ENCODE results near the gene AHCY.
"Not testable (repeated sequence)": the region's sequence is repeated elsewhere in the genome, so short reads cannot be mapped to it uniquely, and the experiment has no call there.

The AHCY gene

GRCh38 chr20:34254979-34255378 is 48.2 kb downstream of the AHCY start:
- no peak for DNase-seq (ENCODE audit: low spot score)

DNA sequence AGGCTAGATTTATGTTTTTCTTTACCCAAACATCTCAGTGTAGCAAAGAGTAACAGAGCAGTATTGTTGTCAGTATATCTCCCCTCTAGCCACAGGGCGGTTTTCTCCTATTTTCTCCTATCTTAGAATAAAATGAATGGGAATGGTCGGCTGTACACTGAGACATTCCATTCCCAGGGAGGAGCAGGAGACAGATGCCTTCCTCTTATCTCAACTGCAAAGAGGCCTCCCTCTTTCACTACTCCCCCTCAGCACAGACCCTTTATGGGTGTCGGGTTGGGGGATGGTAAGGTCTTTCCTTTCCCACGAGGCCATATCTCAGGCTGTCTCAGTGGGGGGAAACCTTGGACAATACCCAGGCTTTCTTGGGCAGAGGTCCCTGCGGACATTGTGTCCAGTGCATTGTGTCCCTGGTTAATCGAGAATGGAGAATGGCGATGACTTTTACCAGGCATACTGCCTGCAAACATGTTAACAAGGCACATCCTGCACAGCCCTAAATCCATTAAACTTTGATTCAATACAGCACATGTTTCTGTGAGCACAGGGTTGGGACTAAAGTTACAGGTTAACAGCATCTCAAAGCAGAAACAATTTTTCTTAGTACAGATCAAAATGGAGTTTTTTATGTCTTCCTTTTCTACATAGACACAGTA is 50.6 kb downstream of the AHCY start:
- not testable (repeated sequence) for DNase-seq (ENCODE audit: low spot score)

GRCh38 chr20:34251619-34252018 is 51.5 kb downstream of the AHCY start:
- no peak for DNase-seq (ENCODE audit: low spot score)

DNA sequence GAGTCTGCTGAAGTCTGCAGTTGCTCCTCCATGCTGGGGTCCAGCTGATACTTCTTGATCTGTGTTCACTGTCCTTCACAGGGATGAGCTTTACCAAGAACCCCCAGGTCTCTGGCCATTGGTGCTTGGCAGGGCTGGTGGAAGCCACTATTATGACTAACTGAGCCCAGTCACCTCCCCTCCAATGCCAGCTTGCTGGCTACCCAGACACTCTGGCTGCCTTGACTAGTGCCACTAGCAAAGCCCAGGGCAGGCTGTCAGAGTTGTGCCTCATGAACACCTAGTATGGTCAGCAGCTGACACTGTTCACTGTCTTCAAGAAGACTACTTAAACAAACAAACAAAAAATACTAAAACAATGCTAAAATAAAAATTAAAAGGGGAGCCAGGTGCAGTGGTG is 53.1 kb downstream of the AHCY start:
- DNase-seq (ENCODE audit: low spot score): no peak

- no peak for DNase-seq (ENCODE audit: low spot score)
These were observed 53.9 kb downstream of the AHCY start for GRCh38 chr20:34249291-34249690.

- DNase-seq (ENCODE audit: low spot score): no peak
These were observed 57.0 kb downstream of the AHCY start for GRCh38 chr20:34246126-34246626.

DNA sequence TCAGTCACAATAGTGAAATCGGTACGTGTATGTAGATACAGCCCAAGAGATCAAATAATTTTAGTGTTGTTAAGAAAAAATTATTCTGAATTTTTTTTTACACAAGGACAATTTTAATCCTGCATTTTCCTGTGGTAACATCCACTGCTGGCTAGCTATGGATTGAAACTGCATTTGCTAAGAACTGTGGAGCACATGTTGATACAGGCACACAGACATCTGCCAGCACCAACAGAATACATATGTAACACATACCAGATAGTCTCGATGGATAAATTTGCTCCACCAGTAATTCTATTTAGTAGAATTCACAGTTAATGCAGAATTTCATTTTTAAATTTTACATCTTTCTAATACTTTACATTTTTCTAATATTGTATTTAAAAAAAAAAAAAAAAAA is 59.8 kb downstream of the AHCY start:
- no peak for DNase-seq (ENCODE audit: low spot score)

GRCh38 chr20:34242879-34243278 is 60.3 kb downstream of the AHCY start:
- no peak for DNase-seq (ENCODE audit: low spot score)

GRCh38 chr20:34242015-34242414 is 61.1 kb downstream of the AHCY start:
- DNase-seq (ENCODE audit: low spot score): not testable (repeated sequence)

DNA sequence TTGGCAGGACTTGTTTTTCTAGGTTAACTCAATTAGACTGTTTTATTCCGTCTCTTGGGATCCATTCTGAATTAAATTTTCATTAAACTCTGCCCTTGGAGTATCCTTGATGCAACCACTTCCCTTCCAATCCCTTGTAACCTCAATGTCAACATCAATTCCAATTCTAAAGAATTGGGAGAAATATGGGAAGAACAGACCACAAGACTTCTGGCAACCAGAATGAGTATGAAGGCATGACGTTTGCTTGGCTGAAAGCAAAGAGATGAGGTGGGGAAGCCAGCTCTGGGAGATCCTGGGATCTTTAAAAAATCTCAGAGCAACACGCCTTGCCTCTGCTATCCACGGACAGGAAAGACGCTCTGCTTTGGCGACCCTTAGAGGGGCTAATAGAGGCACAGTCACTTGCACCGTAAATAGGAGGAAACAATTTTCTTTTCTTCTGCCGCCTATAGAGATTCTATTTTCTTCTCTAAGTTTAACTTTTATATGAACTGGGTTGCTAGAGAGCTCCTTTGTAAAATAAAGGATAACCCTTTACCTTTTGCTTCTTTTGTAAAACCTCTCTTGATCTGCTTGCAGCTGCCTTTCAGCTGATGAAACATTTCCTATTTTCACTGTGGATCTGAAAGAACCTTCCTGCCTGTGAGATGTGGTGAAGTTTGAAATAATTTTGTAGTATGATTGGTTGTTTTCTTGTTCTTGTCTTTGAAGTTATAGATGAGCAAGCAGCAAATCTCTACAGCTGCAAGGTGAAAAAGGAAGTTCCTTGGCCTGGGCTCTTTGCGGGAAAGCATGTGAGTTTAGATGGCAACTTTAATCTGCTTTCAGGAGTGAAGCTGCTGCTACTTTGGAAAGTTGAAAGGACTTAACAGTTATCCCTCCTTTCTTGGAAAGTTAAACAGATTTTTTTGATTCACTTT is 62.2 kb downstream of the AHCY start, which contains the start of gene ASIP:
TSS of gene ASIP (plus strand) at position 731 of the 923 bp plus-strand sequence. CDS start 18,952 bp downstream, outside the sequence.
- no peak for DNase-seq (ENCODE audit: low spot score)

DNA sequence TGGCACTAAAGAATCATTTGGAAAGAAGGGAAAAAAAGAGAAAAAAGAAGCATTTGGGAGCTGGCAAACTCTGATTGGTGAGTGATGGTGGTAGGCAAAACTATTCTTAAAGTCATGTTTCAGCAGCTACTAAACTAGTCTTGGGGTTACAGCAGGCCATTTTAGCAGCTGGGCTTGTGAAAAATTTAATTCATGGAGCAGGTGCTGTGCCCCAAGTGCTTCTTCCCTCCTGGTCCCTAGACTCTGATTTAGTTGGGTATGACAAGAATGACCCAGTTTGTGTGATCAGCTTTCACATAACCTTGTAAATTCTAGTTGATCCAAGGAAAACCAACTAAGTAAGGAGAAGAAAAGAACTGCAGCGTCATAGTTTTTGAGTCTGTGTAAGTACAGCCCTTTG is 63.0 kb downstream of the AHCY start:
- no peak for DNase-seq (ENCODE audit: low spot score)

DNA sequence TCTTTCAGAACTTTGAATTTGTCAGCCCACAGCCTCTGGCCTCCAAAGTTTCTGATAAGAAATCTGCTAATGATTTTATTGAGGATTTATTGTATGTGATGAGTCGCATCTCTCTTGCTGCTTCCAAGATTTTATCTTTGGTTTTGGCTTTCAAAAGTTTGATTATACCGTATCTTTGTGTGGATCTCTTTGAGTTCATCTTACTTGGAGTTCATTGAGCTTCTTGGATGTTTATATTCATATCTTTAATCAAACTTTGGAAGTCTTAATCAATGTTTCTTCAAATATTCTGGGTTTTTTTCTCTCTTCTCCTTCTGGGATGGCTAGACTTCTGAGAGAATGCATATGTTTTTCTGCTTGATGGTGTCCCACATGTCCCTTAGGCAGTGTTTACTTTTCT is 65.2 kb downstream of the AHCY start:
- no peak for DNase-seq (ENCODE audit: low spot score)

DNA sequence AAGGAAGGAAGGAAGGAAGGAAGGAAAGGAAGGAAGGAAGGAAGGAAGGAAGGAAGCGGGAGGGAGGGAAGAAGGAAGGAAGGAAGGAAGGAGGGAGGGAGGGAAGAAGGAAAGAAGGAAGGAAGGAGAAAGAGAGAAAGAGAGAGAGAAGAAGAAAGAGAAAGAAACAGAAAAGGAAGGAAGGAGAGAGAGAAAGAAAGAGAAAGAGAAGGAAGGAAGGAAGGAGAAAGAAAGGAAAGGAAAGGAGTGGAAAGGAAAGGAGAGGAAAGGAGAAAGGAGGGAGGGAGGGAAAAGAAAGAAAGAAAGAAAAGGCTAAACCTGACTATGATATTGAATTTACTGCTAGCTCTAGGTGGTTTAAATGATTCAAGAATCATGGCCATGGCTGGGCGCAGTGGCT is 67.3 kb downstream of the AHCY start:
- no peak for DNase-seq (ENCODE audit: low spot score)

DNA sequence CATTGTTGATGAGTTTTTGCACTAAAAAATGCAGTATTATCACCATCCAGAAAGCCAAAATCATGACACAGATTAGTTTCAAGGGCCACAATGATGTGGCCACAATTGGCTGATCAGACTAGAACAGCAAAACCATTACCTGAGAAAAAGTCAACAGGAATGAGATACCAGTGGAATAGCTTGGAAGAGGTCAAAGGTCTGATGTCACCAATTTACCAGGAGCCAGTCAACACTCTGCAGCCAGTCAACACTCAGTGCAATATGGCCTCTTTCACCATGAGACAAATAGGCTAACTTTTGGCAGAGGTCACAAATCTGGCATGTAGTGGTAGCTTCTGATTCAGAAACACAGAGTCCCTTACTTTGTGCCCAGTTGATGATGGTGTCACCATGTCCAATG is 69.5 kb downstream of the AHCY start:
- no peak for DNase-seq (ENCODE audit: low spot score)

DNA sequence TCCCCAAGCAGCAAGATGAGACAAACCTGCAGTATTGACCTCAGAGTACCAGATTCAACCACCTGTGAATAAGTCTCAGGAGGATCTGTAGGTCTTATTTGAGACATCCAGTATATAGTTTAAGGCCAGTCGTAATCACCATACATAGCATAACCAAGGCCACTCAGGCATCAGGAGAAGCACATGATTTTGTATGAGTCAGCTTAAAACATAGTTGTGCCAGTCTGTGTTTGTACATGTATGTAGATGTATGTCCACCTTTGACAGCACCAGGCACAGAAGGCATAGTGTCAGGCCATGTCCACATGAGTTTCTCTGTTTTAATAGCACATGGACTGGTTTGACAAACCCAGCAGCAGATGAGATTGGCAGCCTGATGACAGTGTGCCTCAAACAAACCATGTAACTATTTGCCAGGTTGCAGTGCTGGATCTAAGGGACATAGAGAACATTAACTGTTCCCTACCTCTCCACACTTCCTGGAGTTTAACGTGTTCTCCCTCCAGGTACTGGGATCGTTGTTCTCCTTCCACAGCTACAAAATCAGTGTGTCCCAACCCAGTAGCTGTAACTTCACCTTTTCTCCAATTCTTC is 70.6 kb downstream of the AHCY start:
- DNase-seq (ENCODE audit: low spot score): no peak

GRCh38 chr20:34231634-34232033 is 71.5 kb downstream of the AHCY start:
- DNase-seq (ENCODE audit: low spot score): no peak
